Fibroblast of skin of scalp (primary cell): ENCODE measurements around the gene SNRNP35. TPM values are rescaled to one million over a fixed set of nuclear protein-coding genes. Genes with fewer than 3 reads are reported as not detected.
"Not testable (repeated sequence)": the region's sequence is repeated elsewhere in the genome, so short reads cannot be mapped to it uniquely, and the experiment has no call there.

ENCODE experiments used
- DNase-seq: peaks from one replicate; pipeline ENCODE4 v3.0.0-alpha.2; 2013
- polyA plus RNA-seq, 2 experiments: library from polyadenylated mRNA; unstranded; fragments of 120-200 nt; gene quantifications; one replicate each; pipeline ENCODE4 v1.2.1, GENCODE V29; 2013; ENCODE audit not compliant: insufficient read length in 2 of 2

The SNRNP35 gene, protein sequence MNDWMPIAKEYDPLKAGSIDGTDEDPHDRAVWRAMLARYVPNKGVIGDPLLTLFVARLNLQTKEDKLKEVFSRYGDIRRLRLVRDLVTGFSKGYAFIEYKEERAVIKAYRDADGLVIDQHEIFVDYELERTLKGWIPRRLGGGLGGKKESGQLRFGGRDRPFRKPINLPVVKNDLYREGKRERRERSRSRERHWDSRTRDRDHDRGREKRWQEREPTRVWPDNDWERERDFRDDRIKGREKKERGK
- 22.0 TPM for polyA plus RNA-seq (2013, experiment 1 of 2; ENCODE audit: insufficient read length)
- 20.0 TPM for polyA plus RNA-seq (2013, experiment 2 of 2; ENCODE audit: insufficient read length)

DNA sequence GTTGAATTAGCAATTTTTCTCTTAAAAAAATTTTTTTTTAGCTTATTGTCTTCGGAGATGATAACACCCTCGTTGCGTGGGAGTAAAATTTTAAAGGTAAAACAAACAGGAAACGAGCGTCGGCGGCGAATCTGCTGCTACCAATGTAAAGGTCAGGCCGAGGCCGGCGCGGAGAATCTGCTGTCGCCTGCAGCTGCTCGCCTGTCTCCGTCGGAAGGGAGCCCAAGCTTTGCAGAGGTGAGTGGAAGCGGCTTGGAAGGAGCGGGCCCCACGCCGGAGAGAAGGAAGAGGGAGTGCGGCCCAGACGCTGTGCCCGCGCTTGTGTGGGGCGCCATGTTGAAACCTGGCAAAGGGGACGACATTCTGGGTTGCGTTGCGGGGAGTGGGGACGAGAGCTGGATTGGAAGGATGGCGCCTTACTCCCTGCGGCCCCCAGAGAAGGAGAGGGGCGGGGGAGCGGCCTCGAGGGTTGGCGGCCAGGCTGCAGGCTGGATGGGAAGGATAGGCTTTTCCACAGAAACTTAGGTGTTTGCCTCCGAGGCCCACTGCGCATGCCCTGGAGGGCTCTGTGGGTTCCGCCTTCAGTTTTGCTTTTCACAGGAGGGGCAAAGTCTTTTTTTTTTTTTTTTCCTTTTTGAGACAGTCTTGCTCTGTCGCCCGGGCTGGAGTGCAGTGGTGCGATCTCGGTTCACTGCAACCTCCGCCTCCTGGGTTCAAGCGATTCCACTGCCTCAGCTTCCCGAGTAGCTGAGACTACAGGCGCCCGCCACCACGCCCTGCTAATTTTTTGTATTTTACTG is at the start of gene SNRNP35:
TSS of gene SNRNP35 (plus strand) at position 160 of the 800 bp plus-strand sequence. CDS start 7,402 bp downstream, outside the sequence.
- peak; percentile 89 for DNase-seq

GRCh38 chr12:123408619-123409018 is 49.3 kb upstream of the SNRNP35 start:
- DNase-seq = not testable (repeated sequence)

DNA sequence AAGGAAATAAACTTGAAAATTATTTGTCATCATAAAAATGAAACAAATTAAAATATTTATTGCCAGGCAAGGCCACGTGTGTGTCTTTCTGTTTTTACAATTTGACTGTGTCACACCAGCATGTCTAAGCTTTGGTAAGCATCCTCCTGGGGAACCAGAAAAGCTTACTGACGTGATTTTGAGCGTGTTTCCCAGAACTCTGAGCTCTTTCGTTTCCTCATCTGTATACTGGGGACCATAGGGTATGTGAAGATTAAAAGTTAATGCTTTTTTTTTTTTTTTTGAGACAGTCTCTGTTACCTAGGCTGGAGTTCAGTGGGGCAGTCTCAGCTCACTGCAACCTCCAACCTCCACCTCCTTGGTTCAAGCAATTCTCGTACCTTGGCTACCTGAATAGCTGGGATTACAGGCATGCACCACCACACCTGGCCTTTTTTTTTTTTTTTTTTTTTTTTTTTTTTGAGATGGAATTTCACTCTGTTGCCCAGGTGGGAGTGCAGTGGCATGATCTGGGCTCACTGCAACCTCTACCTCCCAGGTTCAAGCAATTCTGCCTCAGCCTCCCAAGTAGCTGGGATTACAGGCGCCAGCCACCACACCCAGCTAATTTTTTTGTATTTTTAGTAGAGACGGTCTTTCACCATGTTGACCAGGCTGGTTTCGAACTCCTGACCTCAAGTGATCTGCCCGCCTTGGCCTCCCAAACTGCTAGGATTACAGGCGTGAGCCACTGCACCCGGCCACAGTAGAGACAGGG is 48.5 kb upstream of the SNRNP35 start:
- not testable (repeated sequence) for DNase-seq

DNA sequence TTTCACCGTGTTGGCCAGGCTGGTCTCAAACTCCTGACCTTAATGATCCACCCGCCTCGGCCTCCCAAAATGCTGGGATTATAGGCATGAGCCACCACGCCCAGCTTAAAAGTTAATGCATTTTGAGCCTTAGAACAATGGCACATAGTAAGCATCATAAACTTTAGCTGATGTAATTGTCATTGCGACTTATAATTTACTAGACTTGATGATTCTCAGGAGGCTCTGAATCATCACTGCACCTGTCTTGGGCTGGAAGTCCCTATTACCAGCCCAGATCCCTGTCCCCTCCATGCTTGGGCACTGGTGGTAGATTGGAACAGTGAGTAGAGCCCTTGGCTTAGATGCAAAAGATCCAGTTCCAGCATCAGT is 47.9 kb upstream of the SNRNP35 start:
- no peak for DNase-seq

DNA sequence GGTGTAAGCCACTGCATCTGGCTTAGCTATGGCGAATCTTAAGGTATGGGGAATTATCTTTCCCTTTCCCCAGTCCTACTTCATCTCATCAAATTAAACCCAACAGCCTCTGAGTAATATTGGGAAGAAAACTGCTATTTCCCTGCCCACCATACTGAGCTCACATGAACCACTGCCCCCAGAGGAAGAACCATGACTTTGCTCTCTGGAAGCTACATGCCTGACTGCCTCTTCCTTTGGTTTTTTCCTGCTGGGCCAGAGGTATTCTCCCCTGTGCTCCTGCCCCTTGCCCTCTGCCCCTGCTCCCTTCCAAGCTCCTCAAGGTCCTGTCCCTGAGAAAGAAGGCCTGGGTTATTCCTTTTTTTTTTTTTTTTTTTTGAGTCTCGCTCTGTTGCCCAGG is 36.6 kb upstream of the SNRNP35 start:
- DNase-seq = no peak

- no peak for DNase-seq
Measured at GRCh38 chr12:123427036-123427769, 30.7 kb upstream of the SNRNP35 start.

DNA sequence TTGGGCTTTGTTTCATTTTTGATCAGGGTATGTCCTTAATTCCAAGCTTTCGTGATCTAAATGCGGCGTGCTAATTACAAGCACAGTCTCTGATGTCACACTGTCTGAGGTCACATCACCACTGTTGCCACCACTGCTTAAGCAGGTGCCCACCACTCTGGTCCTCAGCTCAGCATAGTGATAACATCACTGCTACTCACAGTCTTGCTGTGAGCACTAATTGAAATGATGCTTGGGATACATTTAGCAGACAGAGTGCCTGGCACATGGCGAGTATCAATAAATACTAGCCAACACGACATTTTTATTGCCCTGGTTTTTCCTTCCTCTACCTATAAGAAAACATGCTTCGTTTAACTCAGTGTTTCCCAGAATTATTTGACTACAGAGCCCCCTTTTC is 29.3 kb upstream of the SNRNP35 start:
- DNase-seq = no peak

GRCh38 chr12:123429101-123429500 is 28.8 kb upstream of the SNRNP35 start:
- not testable (repeated sequence) for DNase-seq

DNA sequence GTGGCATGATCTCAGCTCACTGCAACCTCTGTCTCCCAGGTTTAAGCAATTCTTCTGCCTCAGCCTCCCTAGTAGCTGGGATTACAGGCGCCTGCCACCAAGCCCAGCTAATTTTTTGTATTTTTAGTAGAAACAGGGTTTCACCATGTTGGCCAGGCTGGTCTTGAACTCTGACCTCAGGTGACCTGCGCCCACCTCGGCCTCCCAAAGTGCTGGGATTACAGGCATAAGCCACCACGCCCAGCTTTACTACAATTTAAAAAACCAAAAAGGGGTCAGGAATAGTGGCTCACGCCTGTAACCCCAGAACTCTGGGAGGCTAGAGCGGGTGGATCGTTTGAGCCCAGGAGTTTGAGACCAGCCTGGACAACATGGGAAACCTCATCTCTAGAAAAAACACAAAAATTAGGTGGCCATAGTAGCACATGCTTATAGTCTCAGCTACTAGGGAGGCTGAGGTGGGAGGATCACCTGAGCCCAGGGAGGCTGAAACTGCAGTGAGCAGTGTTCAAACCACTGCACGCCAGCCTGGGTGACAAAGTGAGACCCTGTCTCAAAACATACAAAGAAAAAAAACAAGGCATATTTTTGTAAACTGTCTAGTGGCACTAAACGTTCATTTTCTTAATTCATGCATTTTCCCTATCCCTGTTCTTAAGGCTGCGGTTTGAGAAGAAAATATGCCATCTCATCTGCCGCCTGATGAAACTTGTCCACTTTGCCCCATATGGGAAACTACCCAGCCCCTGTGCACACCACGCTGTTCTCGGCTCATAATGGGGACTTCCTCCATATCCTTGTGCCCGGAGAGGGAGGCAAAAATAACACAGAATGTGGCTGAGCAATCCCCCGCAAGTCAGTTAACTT is 25.8 kb upstream of the SNRNP35 start:
- DNase-seq = not testable (repeated sequence)

DNA sequence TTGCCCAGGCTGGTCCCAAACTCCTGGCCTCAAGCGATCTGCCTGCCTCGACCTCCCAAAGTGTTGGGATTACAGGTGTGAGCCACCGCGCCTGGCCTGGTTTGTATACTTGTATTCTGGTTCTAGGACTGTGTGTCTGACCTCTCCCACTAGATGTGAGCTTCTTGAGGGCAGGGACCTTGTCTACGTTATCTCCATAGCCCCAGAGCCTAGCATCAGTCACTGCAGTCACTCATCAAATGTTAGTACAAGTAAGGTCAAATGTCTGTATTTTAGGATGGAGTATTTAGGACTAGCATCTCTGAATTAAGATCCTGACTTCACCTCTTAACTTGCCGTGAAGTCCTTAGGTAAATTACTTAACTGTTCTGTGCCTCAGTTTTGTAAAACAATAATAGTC is 24.3 kb upstream of the SNRNP35 start:
- DNase-seq = no peak

DNA sequence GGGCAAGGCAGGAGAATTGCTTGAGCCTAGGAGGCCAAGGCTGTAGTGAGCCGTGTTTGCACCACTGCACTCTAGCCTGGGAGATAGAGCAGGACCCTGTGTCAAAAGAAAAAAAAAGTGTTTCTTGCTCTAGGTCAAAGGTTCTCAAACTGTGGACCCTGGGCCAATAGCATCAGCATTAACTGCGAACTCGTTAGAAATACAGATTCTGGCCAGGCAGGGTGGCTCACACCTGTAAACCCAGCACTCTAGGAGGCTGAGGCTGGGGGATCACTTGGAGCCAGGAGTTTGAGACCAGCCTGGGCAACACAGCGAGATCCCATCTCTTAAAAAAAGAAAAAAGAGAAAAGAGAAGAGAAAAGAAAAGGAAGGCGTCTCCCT is 22.3 kb upstream of the SNRNP35 start:
- no peak for DNase-seq

DNA sequence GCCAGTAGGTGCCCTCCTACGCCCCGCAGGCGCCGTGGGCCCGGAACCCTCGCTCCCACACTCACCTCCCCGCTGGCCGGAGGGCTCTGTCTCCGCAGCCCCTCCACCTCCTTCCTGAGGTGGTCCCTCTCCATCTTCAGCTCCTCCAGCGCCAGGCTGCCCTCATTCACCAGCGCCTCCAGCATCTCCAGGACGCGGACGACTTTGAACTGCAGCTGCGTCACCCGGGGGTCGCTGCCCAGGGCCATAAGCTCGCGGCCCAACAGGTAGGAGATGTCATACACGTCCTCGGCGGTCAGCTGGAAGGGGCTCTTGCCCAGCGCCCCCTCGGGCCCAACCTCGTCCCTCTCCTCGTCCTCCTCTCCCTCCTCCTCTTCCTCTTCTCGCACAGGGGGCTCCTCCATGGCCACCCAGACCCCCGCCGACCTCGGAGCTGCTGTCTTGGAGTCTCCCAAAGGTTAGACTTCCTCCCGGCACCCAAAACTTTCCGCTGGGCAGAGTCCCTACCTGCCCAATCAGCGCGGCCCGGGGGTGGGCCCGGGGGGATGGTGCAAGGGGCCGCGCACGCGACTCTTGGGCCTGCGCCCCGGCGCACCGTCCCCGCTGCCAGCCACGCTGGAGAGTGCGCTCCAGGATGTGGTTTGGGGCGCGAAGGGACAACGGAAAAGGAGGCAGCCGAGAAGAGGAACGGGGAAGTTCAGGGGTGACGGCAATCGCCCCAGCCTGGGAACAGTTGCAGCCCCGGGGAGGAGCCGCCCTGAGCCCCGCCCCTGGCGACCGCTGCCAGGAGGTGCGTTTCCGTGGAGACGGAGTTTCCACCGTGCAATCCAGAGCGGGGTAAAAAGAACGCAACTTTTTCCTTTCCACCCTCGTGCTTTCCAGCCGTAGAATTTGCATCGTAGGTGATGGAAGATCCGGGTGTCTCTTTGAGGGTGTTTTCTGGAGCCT is 21.6 kb upstream of the SNRNP35 start, which contains the start of gene RILPL2:
TSS of gene RILPL2 (minus strand) at position 668 of the 948 bp plus-strand sequence. CDS start at position 404, 264 bp downstream.
- DNase-seq = peak; percentile 61

- no peak for DNase-seq
Measured at GRCh38 chr12:123441523-123442164, 16.3 kb upstream of the SNRNP35 start.

GRCh38 chr12:123442774-123443173 is 15.2 kb upstream of the SNRNP35 start:
- DNase-seq = no peak

- DNase-seq = no peak
Measured at GRCh38 chr12:123444092-123445026, 13.6 kb upstream of the SNRNP35 start.

DNA sequence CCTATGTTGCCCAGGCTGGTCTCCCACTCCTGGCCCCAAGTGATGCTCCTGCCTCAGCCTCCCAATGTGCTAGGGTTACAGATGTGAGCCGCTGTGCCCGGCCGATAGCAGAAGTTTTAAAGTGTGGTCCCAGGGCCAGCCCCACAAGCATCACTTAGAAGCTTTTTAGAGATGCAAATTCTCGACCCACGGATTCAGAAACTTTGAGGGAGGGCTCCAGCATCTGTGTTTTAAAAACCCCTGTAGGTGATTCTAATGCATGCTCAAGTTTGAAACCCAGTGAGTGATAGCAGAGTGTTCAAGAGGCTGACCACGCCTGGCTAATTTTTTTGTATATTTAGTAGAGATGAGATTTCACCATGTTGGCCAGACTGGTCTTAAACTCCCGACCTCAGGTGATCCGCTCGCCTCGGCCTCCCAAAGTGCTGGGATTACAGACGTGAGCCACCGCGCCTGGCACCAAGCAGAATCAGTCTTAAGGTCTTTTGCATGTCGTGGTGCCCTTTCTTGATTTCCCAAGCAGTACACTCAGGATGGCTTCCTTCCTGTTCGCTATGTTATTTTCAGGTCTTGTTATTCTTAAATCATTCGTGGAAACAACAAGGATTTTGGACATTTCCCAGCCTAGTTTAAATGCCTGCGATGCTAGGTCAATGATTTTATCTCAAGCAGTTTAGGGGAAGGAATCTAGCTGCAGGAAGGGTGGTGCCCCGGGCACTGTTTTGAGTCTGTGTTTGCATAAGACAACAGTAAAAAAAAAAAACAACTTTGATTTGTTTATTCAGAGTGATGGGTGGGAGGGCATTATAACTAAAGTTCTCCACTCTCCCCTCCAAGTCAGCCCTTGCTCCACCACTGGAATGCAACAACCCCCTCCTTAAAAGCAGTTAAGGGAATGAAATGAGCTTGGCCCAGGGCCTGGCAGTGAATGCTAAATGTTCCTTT is 12.3 kb upstream of the SNRNP35 start:
- DNase-seq = peak; percentile 12

- no peak for DNase-seq
Measured at GRCh38 chr12:123446333-123446713, 11.6 kb upstream of the SNRNP35 start.
